Measurements from ENCODE around the gene CD101. TPM values are rescaled to one million over a fixed set of nuclear protein-coding genes. Genes with fewer than 3 reads are reported as not detected.
A peak's percentile ranks its signal among the peaks of the same experiment; 100 is the strongest.

CD101 gene
- total and polyA plus RNA-seq, 5 donors = 0.48 to 3.1 (median 1.2) TPM

- DNase-seq (no peak), ATAC-seq (no peak)
- no peak overlapping the region for H3K4me3 ChIP-seq (ENCODE audit: low read length)
- intact Hi-C loops (cut with DNase I) = no loop called here
- WGBS = 91% methylated on average over 3 of the region's 3 CpGs
- H3K4me1 ChIP-seq (ENCODE audit: control insufficient read depth, insufficient read depth, low read length) = no peaks in the 10 kb centered on the region
- no peaks in the 10 kb centered on the region for H3K27me3 ChIP-seq (ENCODE audit: control insufficient read depth, insufficient read depth)
- no peaks in the 10 kb centered on the region for H3K9me3 ChIP-seq (ENCODE audit: control insufficient read depth, low read length)
- no peak overlapping the region for H3K27ac ChIP-seq (ENCODE audit: low read length)
Measured at GRCh38 chr1:117015724-117016123, 14.2 kb downstream of the CD101 start.

- Histone ChIP-seq H3K4me1 (ENCODE audit: control insufficient read depth, insufficient read depth, low read length) (no peaks in the 10 kb centered on the region), H3K9me3 (ENCODE audit: control insufficient read depth, low read length) (no peaks in the 10 kb centered on the region), H3K4me3 (ENCODE audit: low read length) (no peak overlapping the region), H3K27ac (ENCODE audit: low read length) (no peak overlapping the region), H3K27me3 (ENCODE audit: control insufficient read depth, insufficient read depth) (no peaks in the 10 kb centered on the region)
- DNase-seq (peak in 1 of 3 donors; percentile 52), ATAC-seq (no peak)
- 82% methylated on average over 4 of the region's 4 CpGs for WGBS
- intact Hi-C loops (cut with DNase I) = no loop called here
Measured at GRCh38 chr1:117017062-117017461, 15.5 kb downstream of the CD101 start.

GRCh38 chr1:117017648-117018047 is 16.1 kb downstream of the CD101 start:
- H3K27me3 ChIP-seq (ENCODE audit: control insufficient read depth, insufficient read depth) = no peaks in the 10 kb centered on the region
- WGBS = 39% methylated on average over 3 of the region's 3 CpGs
- H3K4me1 ChIP-seq (ENCODE audit: control insufficient read depth, insufficient read depth, low read length) = no peaks in the 10 kb centered on the region
- H3K27ac ChIP-seq (ENCODE audit: low read length) = no peak overlapping the region
- H3K4me3 ChIP-seq (ENCODE audit: low read length) = no peak overlapping the region
- intact Hi-C loops (cut with DNase I) = no loop called here
- DNase-seq (peak; percentile 31 to 71 (median 55)), ATAC-seq (peak; percentile 76 to 90)
- no peaks in the 10 kb centered on the region for H3K9me3 ChIP-seq (ENCODE audit: control insufficient read depth, low read length)

- 23% methylated on average over 1 of the region's 1 CpG for WGBS
Measured at GRCh38 chr1:117020526-117021156, 19.1 kb downstream of the CD101 start.

GRCh38 chr1:117022114-117022513 is 20.6 kb downstream of the CD101 start:
- Histone ChIP-seq H3K9me3 (ENCODE audit: control insufficient read depth, low read length) (no peaks in the 10 kb centered on the region), H3K4me1 (ENCODE audit: control insufficient read depth, insufficient read depth, low read length) (no peaks in the 10 kb centered on the region), H3K27ac (ENCODE audit: low read length) (no peak overlapping the region), H3K27me3 (ENCODE audit: control insufficient read depth, insufficient read depth) (no peaks in the 10 kb centered on the region), H3K4me3 (ENCODE audit: low read length) (no peak overlapping the region)
- WGBS = 55% methylated on average over 3 of the region's 3 CpGs
- intact Hi-C loops (cut with DNase I) = no loop called here
- no peak for ATAC-seq
- no peak for DNase-seq

More at GRCh38 chr1:117020526-117021156, 19.1 kb downstream of the CD101 start:
- intact Hi-C loops (cut with DNase I) = no loop called here
- Histone ChIP-seq H3K27me3 (ENCODE audit: control insufficient read depth, insufficient read depth) (no peaks in the 10 kb centered on the region), H3K9me3 (ENCODE audit: control insufficient read depth, low read length) (no peaks in the 10 kb centered on the region), H3K27ac (ENCODE audit: low read length) (no peak overlapping the region), H3K4me3 (ENCODE audit: low read length) (no peak overlapping the region), H3K4me1 (ENCODE audit: control insufficient read depth, insufficient read depth, low read length) (no peaks in the 10 kb centered on the region)
- peak in 1 of 2 donors; percentile 46 for ATAC-seq
- no peak for DNase-seq

- intact Hi-C loops (cut with DNase I) = no loop called here
- no peak for DNase-seq
- H3K4me3 ChIP-seq (ENCODE audit: low read length) = no peak overlapping the region
- H3K27me3 ChIP-seq (ENCODE audit: control insufficient read depth, insufficient read depth) = no peaks in the 10 kb centered on the region
- H3K9me3 ChIP-seq (ENCODE audit: control insufficient read depth, low read length) = no peaks in the 10 kb centered on the region
- no peak for ATAC-seq
- H3K4me1 ChIP-seq (ENCODE audit: control insufficient read depth, insufficient read depth, low read length) = no peaks in the 10 kb centered on the region
- WGBS = 98% methylated on average over 7 of the region's 7 CpGs
- H3K27ac ChIP-seq (ENCODE audit: low read length) = no peak overlapping the region
Measured at GRCh38 chr1:117025568-117025967, 24.0 kb downstream of the CD101 start.

GRCh38 chr1:117026361-117026760 is 24.8 kb downstream of the CD101 start:
- intact Hi-C loops (cut with DNase I) = no loop called here
- WGBS = 49% methylated on average over 6 of the region's 6 CpGs
- H3K27ac ChIP-seq (ENCODE audit: low read length) = no peak overlapping the region
- H3K27me3 ChIP-seq (ENCODE audit: control insufficient read depth, insufficient read depth) = no peaks in the 10 kb centered on the region
- no peaks in the 10 kb centered on the region for H3K4me1 ChIP-seq (ENCODE audit: control insufficient read depth, insufficient read depth, low read length)
- H3K9me3 ChIP-seq (ENCODE audit: control insufficient read depth, low read length) = no peaks in the 10 kb centered on the region
- ATAC-seq (peak; percentile 36 to 50), DNase-seq (no peak)
- no peak overlapping the region for H3K4me3 ChIP-seq (ENCODE audit: low read length)

GRCh38 chr1:117029685-117030084 is 28.1 kb downstream of the CD101 start:
- Histone ChIP-seq H3K27ac (ENCODE audit: low read length) (no peak overlapping the region), H3K9me3 (ENCODE audit: control insufficient read depth, low read length) (no peaks in the 10 kb centered on the region), H3K27me3 (ENCODE audit: control insufficient read depth, insufficient read depth) (no peaks in the 10 kb centered on the region), H3K4me3 (ENCODE audit: low read length) (no peak overlapping the region), H3K4me1 (ENCODE audit: control insufficient read depth, insufficient read depth, low read length) (no peaks in the 10 kb centered on the region)
- WGBS = 79% methylated on average over 1 of the region's 1 CpG
- intact Hi-C loops (cut with DNase I) = no loop called here
- no peak for DNase-seq
- ATAC-seq = no peak

- DNase-seq (no peak), ATAC-seq (no peak)
- no peaks in the 10 kb centered on the region for H3K4me1 ChIP-seq (ENCODE audit: control insufficient read depth, insufficient read depth, low read length)
- 90% methylated on average over 1 of the region's 1 CpG for WGBS
- H3K27me3 ChIP-seq (ENCODE audit: control insufficient read depth, insufficient read depth) = no peaks in the 10 kb centered on the region
- H3K4me3 ChIP-seq (ENCODE audit: low read length) = no peak overlapping the region
- no peak overlapping the region for H3K27ac ChIP-seq (ENCODE audit: low read length)
- no peaks in the 10 kb centered on the region for H3K9me3 ChIP-seq (ENCODE audit: control insufficient read depth, low read length)
- intact Hi-C loops (cut with DNase I) = no loop called here
Measured at GRCh38 chr1:117030271-117030877, 28.8 kb downstream of the CD101 start.

GRCh38 chr1:117032266-117032665 is 30.7 kb downstream of the CD101 start:
- H3K4me3 ChIP-seq (ENCODE audit: low read length) = no peak overlapping the region
- no peak for ATAC-seq
- intact Hi-C loops (cut with DNase I) = no loop called here
- no peaks in the 10 kb centered on the region for H3K9me3 ChIP-seq (ENCODE audit: control insufficient read depth, low read length)
- no peaks in the 10 kb centered on the region for H3K4me1 ChIP-seq (ENCODE audit: control insufficient read depth, insufficient read depth, low read length)
- WGBS = 96% methylated on average over 3 of the region's 3 CpGs
- no peaks in the 10 kb centered on the region for H3K27me3 ChIP-seq (ENCODE audit: control insufficient read depth, insufficient read depth)
- no peak for DNase-seq
- H3K27ac ChIP-seq (ENCODE audit: low read length) = no peak overlapping the region

GRCh38 chr1:117032681-117033539 is 31.4 kb downstream of the CD101 start:
- H3K27me3 ChIP-seq (ENCODE audit: control insufficient read depth, insufficient read depth) = no peaks in the 10 kb centered on the region
- WGBS = 69% methylated on average over 11 of the region's 11 CpGs
- no peaks in the 10 kb centered on the region for H3K9me3 ChIP-seq (ENCODE audit: control insufficient read depth, low read length)
- no peaks in the 10 kb centered on the region for H3K4me1 ChIP-seq (ENCODE audit: control insufficient read depth, insufficient read depth, low read length)
- ATAC-seq = peak in 1 of 2 donors; percentile 37
- H3K4me3 ChIP-seq (ENCODE audit: low read length) = no peak overlapping the region
- no peak for DNase-seq
- no peak overlapping the region for H3K27ac ChIP-seq (ENCODE audit: low read length)
- intact Hi-C loops (cut with DNase I) = no loop called here
